ENCODE measurements around the gene SRSF4.

Gene SRSF4

GRCh38 chr1:29186252-29186651 lies 4.6 kb upstream of the SRSF4 start:
- no peak overlapping the region for H3K27ac Mint-ChIP-seq
- no peak overlapping the region for H3K4me3 Mint-ChIP-seq
- H3K27me3 Mint-ChIP-seq = no peaks in the 10 kb centered on the region
- H3K36me3 Mint-ChIP-seq (ENCODE audit: low read depth) = peaks cover 5% of the 10 kb centered on the region
- H3K4me1 Mint-ChIP-seq = peaks cover 14% of the 10 kb centered on the region
- no peaks in the 10 kb centered on the region for H3K9me3 Mint-ChIP-seq
- ATAC-seq (no peak), DNase-seq (no peak)

- DNase-seq (no peak), ATAC-seq (no peak)
- Mint-ChIP-seq H3K36me3 (ENCODE audit: low read depth) (peaks cover 21% of the 10 kb centered on the region), H3K4me1 (peaks cover 32% of the 10 kb centered on the region), H3K27ac (no peak overlapping the region), H3K9me3 (no peaks in the 10 kb centered on the region), H3K4me3 (no peak overlapping the region), H3K27me3 (no peaks in the 10 kb centered on the region)
These were observed 1.6 kb upstream of the SRSF4 start for GRCh38 chr1:29183287-29183686.

- Mint-ChIP-seq H3K36me3 (ENCODE audit: low read depth) (peaks cover 37% of the 10 kb centered on the region), H3K27ac (peak overlapping the region; percentile 92), H3K4me3 (peak overlapping the region; percentile 90), H3K4me1 (peaks cover 54% of the 10 kb centered on the region), H3K27me3 (no peaks in the 10 kb centered on the region), H3K9me3 (no peaks in the 10 kb centered on the region)
- DNase-seq = peak; percentile 36
- no peak for ATAC-seq
These were observed 945 bp downstream of the SRSF4 start for GRCh38 chr1:29180497-29181412.

- Mint-ChIP-seq H3K4me3 (peak overlapping the region; percentile 90), H3K36me3 (ENCODE audit: low read depth) (peaks cover 40% of the 10 kb centered on the region), H3K27me3 (no peaks in the 10 kb centered on the region), H3K4me1 (peaks cover 55% of the 10 kb centered on the region), H3K27ac (peak overlapping the region; percentile 92), H3K9me3 (no peaks in the 10 kb centered on the region)
- ATAC-seq (no peak), DNase-seq (no peak)
These were observed 2.0 kb downstream of the SRSF4 start for GRCh38 chr1:29179641-29180184.

- Mint-ChIP-seq H3K4me1 (peaks cover 58% of the 10 kb centered on the region), H3K27ac (peak overlapping the region; percentile 66), H3K36me3 (ENCODE audit: low read depth) (peaks cover 49% of the 10 kb centered on the region), H3K27me3 (no peaks in the 10 kb centered on the region), H3K9me3 (no peaks in the 10 kb centered on the region), H3K4me3 (peak overlapping the region; percentile 57)
- ATAC-seq (no peak), DNase-seq (no peak)
These were observed 4.5 kb downstream of the SRSF4 start for GRCh38 chr1:29177022-29177705.

GRCh38 chr1:29176576-29176975 lies 5.1 kb downstream of the SRSF4 start:
- peak overlapping the region; percentile 31 for H3K27ac Mint-ChIP-seq
- H3K4me3 Mint-ChIP-seq = peak overlapping the region; percentile 46
- no peaks in the 10 kb centered on the region for H3K9me3 Mint-ChIP-seq
- H3K27me3 Mint-ChIP-seq = no peaks in the 10 kb centered on the region
- peaks cover 60% of the 10 kb centered on the region for H3K4me1 Mint-ChIP-seq
- H3K36me3 Mint-ChIP-seq (ENCODE audit: low read depth) = peaks cover 53% of the 10 kb centered on the region
- DNase-seq = no peak
- ATAC-seq = no peak

GRCh38 chr1:29172415-29172939 lies 9.2 kb downstream of the SRSF4 start:
- no peak for ATAC-seq
- H3K36me3 Mint-ChIP-seq (ENCODE audit: low read depth) = peaks cover 55% of the 10 kb centered on the region

GRCh38 chr1:29171521-29171920 lies 10.2 kb downstream of the SRSF4 start:
- Mint-ChIP-seq H3K27me3 (no peaks in the 10 kb centered on the region), H3K4me1 (peaks cover 66% of the 10 kb centered on the region)

More at GRCh38 chr1:29172415-29172939, 9.2 kb downstream of the SRSF4 start:
- Mint-ChIP-seq H3K27me3 (no peaks in the 10 kb centered on the region), H3K4me1 (peaks cover 67% of the 10 kb centered on the region), H3K4me3 (peak overlapping the region; percentile 5), H3K27ac (peak overlapping the region; percentile 20), H3K9me3 (no peaks in the 10 kb centered on the region)
- DNase-seq = no peak

GRCh38 chr1:29171089-29171488 lies 10.6 kb downstream of the SRSF4 start:
- Mint-ChIP-seq H3K4me3 (no peak overlapping the region), H3K27me3 (no peaks in the 10 kb centered on the region), H3K9me3 (no peaks in the 10 kb centered on the region), H3K27ac (no peak overlapping the region), H3K4me1 (peaks cover 65% of the 10 kb centered on the region), H3K36me3 (ENCODE audit: low read depth) (peaks cover 55% of the 10 kb centered on the region)
- ATAC-seq (no peak), DNase-seq (no peak)

More at GRCh38 chr1:29171521-29171920, 10.2 kb downstream of the SRSF4 start:
- Mint-ChIP-seq H3K36me3 (ENCODE audit: low read depth) (peaks cover 54% of the 10 kb centered on the region), H3K9me3 (no peaks in the 10 kb centered on the region), H3K27ac (no peak overlapping the region), H3K4me3 (no peak overlapping the region)
- no peak for DNase-seq
- ATAC-seq = no peak

GRCh38 chr1:29169976-29170375 lies 11.7 kb downstream of the SRSF4 start:
- DNase-seq (no peak), ATAC-seq (no peak)
- H3K27ac Mint-ChIP-seq = peak overlapping the region; percentile 15
- H3K4me3 Mint-ChIP-seq = no peak overlapping the region
- H3K4me1 Mint-ChIP-seq = peaks cover 69% of the 10 kb centered on the region
- peaks cover 60% of the 10 kb centered on the region for H3K36me3 Mint-ChIP-seq (ENCODE audit: low read depth)
- no peaks in the 10 kb centered on the region for H3K9me3 Mint-ChIP-seq
- no peaks in the 10 kb centered on the region for H3K27me3 Mint-ChIP-seq

GRCh38 chr1:29167904-29168303 lies 13.8 kb downstream of the SRSF4 start:
- H3K9me3 Mint-ChIP-seq = no peaks in the 10 kb centered on the region
- H3K27me3 Mint-ChIP-seq = no peaks in the 10 kb centered on the region
- H3K4me1 Mint-ChIP-seq = peaks cover 80% of the 10 kb centered on the region
- DNase-seq (no peak), ATAC-seq (no peak)
- no peak overlapping the region for H3K4me3 Mint-ChIP-seq
- H3K36me3 Mint-ChIP-seq (ENCODE audit: low read depth) = peaks cover 68% of the 10 kb centered on the region
- peak overlapping the region; percentile 44 for H3K27ac Mint-ChIP-seq

GRCh38 chr1:29166291-29166878 lies 15.3 kb downstream of the SRSF4 start:
- DNase-seq (no peak), ATAC-seq (no peak)
- Mint-ChIP-seq H3K36me3 (ENCODE audit: low read depth) (peaks cover 59% of the 10 kb centered on the region), H3K27ac (no peak overlapping the region), H3K4me1 (peaks cover 69% of the 10 kb centered on the region), H3K9me3 (no peaks in the 10 kb centered on the region), H3K4me3 (no peak overlapping the region), H3K27me3 (no peaks in the 10 kb centered on the region)

- Mint-ChIP-seq H3K9me3 (no peaks in the 10 kb centered on the region), H3K27me3 (no peaks in the 10 kb centered on the region), H3K27ac (peak overlapping the region; percentile 31), H3K36me3 (ENCODE audit: low read depth) (peaks cover 51% of the 10 kb centered on the region), H3K4me1 (peaks cover 52% of the 10 kb centered on the region), H3K4me3 (no peak overlapping the region)
- no peak for ATAC-seq
- no peak for DNase-seq
These were observed 17.1 kb downstream of the SRSF4 start for GRCh38 chr1:29164588-29164987.

- Mint-ChIP-seq H3K9me3 (no peaks in the 10 kb centered on the region), H3K4me1 (peaks cover 39% of the 10 kb centered on the region), H3K27ac (no peak overlapping the region), H3K27me3 (no peaks in the 10 kb centered on the region), H3K36me3 (ENCODE audit: low read depth) (peaks cover 53% of the 10 kb centered on the region), H3K4me3 (no peak overlapping the region)
- DNase-seq (no peak), ATAC-seq (no peak)
These were observed 19.1 kb downstream of the SRSF4 start for GRCh38 chr1:29162476-29163138.

All from activated naive CD8-positive, alpha-beta T cell treated with anti-CD3 and anti-CD28 coated beads, Interleukin-2, amount 50 U/mL, for 24 hours (primary cell).